HepG2 (cell line): ENCODE data around the gene F12. TPM values are rescaled to one million over a fixed set of nuclear protein-coding genes. Genes with fewer than 3 reads are reported as not detected.

Source experiments
- ETV5 ChIP-seq: IDR thresholded peaks from 2 replicates; pipeline ENCODE4 v1.6.1; 2018; ENCODE audit warnings: missing biosample characterization, missing genetic modification reagents, inconsistent platforms, borderline replicate concordance
- FOSL2 ChIP-seq: sonication (generic); formaldehyde crosslinking; IDR thresholded peaks from 2 replicates; pipeline ENCODE4 v1.4.0; 2020; ENCODE audit warnings: missing genetic modification reagents
- FOXA3 ChIP-seq: IDR thresholded peaks from 2 replicates; pipeline ENCODE4 v1.6.1; 2016; ENCODE audit warnings: missing genetic modification reagents, missing compliant biosample characterization
- GPBP1L1 ChIP-seq: sonication (generic); formaldehyde crosslinking; IDR thresholded peaks from 2 replicates; pipeline ENCODE4 v1.5.0; 2020; ENCODE audit warnings: mild to moderate bottlenecking, missing genetic modification reagents
- HIC2 ChIP-seq: sonication (generic); formaldehyde crosslinking; IDR thresholded peaks from 2 replicates; pipeline ENCODE4 v1.9.0; 2022; ENCODE audit warnings: low read depth, missing genetic modification reagents
- IRF2 ChIP-seq: IDR thresholded peaks from 2 replicates; pipeline ENCODE4 v1.6.1; 2018; ENCODE audit warnings: missing genetic modification reagents, missing compliant biosample characterization
- MLLT10 ChIP-seq: sonication (generic); formaldehyde crosslinking; IDR thresholded peaks from 2 replicates; pipeline ENCODE4 v1.4.0; 2020; ENCODE audit warnings: missing genetic modification reagents
- NRL ChIP-seq: sonication (generic); formaldehyde crosslinking; IDR thresholded peaks from 2 replicates; pipeline ENCODE4 v1.5.0; 2020; ENCODE audit warnings: missing genetic modification reagents, mild to moderate bottlenecking, moderate library complexity, borderline replicate concordance
- PHF21A ChIP-seq: sonication (generic); formaldehyde crosslinking; IDR thresholded peaks from 2 replicates; pipeline ENCODE4 v1.5.0; 2020; ENCODE audit warnings: mild to moderate bottlenecking, missing genetic modification reagents
- POLR2A ChIP-seq, 2 experiments: IDR thresholded peaks; 2 replicates each; pipeline ENCODE4 v1.6.1; 2011; ENCODE audit warnings: low read depth in 2 of 2, low read length in 2 of 2, mild to moderate bottlenecking in 1 of 2, moderate library complexity in 1 of 2; ENCODE audit not compliant: insufficient read depth in 1 of 2
- PRPF4 ChIP-seq: fragments of 200-400 bp; formaldehyde crosslinking; IDR thresholded peaks from 2 replicates; pipeline ENCODE4 v1.6.1; 2016; ENCODE audit warnings: low read length, low read depth; ENCODE audit not compliant: poor library complexity, severe bottlenecking
- RBFOX2 ChIP-seq: fragments of 200-400 bp; formaldehyde crosslinking; IDR thresholded peaks from 2 replicates; pipeline ENCODE4 v1.6.1; 2017; ENCODE audit warnings: low read depth, mild to moderate bottlenecking, low read length
- SALL2 ChIP-seq: sonication (generic); formaldehyde crosslinking; IDR thresholded peaks from 2 replicates; pipeline ENCODE4 v1.8.1; 2023; ENCODE audit warnings: mild to moderate bottlenecking, missing genetic modification reagents, inconsistent platforms
- SKI ChIP-seq: fragments of 450-650 bp; IDR thresholded peaks from one replicate; pipeline ENCODE4 v1.6.1; 2018; ENCODE audit warnings: mild to moderate bottlenecking; ENCODE audit not compliant: partially characterized antibody
- SMC3 ChIP-seq: IDR thresholded peaks from 2 replicates; pipeline ENCODE4 v1.6.1; 2011; ENCODE audit warnings: low read length, improper control_type of control experiment
- SRF ChIP-seq: IDR thresholded peaks from 2 replicates; pipeline ENCODE4 v1.6.1; 2011; ENCODE audit warnings: mild to moderate bottlenecking, low read depth, low read length, moderate library complexity
- TARDBP ChIP-seq: sonication (generic); formaldehyde crosslinking; IDR thresholded peaks from 2 replicates; pipeline ENCODE4 v1.8.0; 2022; ENCODE audit warnings: mild to moderate bottlenecking, missing genetic modification reagents
- XRCC5 ChIP-seq: fragments of 200-400 bp; formaldehyde crosslinking; optimal IDR thresholded peaks from 2 replicates; pipeline ENCODE3; 2017; ENCODE audit warnings: mild to moderate bottlenecking, low read length
- ZBTB21 ChIP-seq: sonication (generic); formaldehyde crosslinking; IDR thresholded peaks from 2 replicates; pipeline ENCODE4 v1.4.0; 2020; ENCODE audit warnings: missing genetic modification reagents
- ZMYM3 ChIP-seq: sonication (generic); formaldehyde crosslinking; IDR thresholded peaks from 2 replicates; pipeline ENCODE4 v1.5.1; 2020; ENCODE audit warnings: mild to moderate bottlenecking, missing genetic modification reagents
- ZNF205 ChIP-seq: IDR thresholded peaks from 2 replicates; pipeline ENCODE4 v1.6.1; 2018; ENCODE audit warnings: missing biosample characterization, missing genetic modification reagents
- ZNF317 ChIP-seq: sonication (generic); formaldehyde crosslinking; IDR thresholded peaks from 2 replicates; pipeline ENCODE4 v1.5.0; 2020; ENCODE audit warnings: mild to moderate bottlenecking, missing genetic modification reagents
- ZNF331 ChIP-seq: sonication (generic); formaldehyde crosslinking; IDR thresholded peaks from 2 replicates; pipeline ENCODE4 v1.4.0; 2020; ENCODE audit warnings: missing genetic modification reagents
- ZNF652 ChIP-seq: IDR thresholded peaks from 2 replicates; pipeline ENCODE4 v1.6.1; 2016; ENCODE audit warnings: low read depth, borderline replicate concordance
- ZNF816 ChIP-seq: sonication (generic); formaldehyde crosslinking; IDR thresholded peaks from 2 replicates; pipeline ENCODE4 v1.8.0; 2022; ENCODE audit warnings: missing genetic modification reagents, mild to moderate bottlenecking, borderline replicate concordance
- ZNF841 ChIP-seq: sonication (generic); formaldehyde crosslinking; IDR thresholded peaks from 2 replicates; pipeline ENCODE4 v1.8.1; 2023; ENCODE audit warnings: missing genetic modification reagents, borderline replicate concordance
- polyA plus RNA-seq, 8 experiments: library from polyadenylated mRNA; depleted of rRNA in 3 of 8; stranded (reverse) in 7 of 8; unstranded in 1 of 8; fragments of >200 nt; fragmentation: Illumina TruSeq in 4 of 8; extraction: Trizol in 4 of 8; gene quantifications; 2 replicates each; pipeline versions ENCODE4 v1.2.1 to v1.2.3, GENCODE V29; 2011 to 2016; ENCODE audit warnings: low read depth in 4 of 8, missing spikeins in 1 of 8, mixed read lengths in 1 of 8; ENCODE audit not compliant: insufficient read depth in 1 of 8
- total RNA-seq, 5 experiments: library from RNA; depleted of rRNA; stranded (reverse); fragments of >200 nt; fragmentation: Illumina TruSeq; extraction: Trizol; gene quantifications; 2 replicates each; pipeline ENCODE4 v1.2.3, GENCODE V29; 2016; ENCODE audit warnings: low read depth in 1 of 5
- TF ChIP-seq, protein P1 (sequence below): sonication (generic); formaldehyde crosslinking; IDR thresholded peaks from 2 replicates; pipeline ENCODE4 v1.4.0; 2020; ENCODE audit warnings: missing genetic modification reagents, mild to moderate bottlenecking, borderline replicate concordance

Gene F12
- total and polyA plus RNA-seq, 2 of the 13 experiments (the other 11 are each of a cell fraction or from before 2014, with no cell fraction given), result 2.5 to 3.0 TPM

DNA sequence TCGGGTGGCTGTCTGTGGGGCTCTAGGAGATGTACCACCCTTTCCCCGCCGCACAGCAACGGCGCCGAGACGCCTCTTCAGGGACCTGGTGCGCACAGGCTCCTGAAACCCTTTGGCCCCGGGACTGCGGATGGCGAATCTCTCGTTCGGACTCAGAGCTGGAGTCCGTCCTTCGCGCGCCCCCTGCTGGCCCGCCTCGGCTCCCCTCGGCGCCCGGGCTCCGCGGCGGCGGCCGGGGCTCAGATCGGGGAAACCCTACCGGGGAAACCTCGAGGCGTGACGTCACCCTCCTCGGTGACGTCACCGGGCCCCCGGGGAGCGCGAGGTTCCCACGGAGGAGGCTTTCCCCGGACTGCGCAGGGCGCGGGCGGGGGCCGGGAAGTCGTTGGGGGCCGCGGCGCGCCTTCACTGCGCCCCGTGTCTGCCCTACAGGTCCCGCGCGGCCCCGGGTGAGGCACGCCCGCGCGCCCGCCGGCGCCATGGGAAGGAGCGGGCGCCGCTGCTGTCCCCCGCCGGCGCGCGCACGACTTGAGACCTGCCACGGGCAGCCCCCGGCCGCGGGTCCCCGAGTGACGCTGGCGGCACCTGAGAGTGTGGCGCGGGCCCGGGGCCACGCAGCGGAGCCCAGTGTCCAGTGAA, 45.2 kb upstream of the F12 start (continued):
- TF ChIP-seq HIC2 (no peak), ZNF205 (CRISPR knock-in tag) (no peak), SKI (peak; percentile 52), TARDBP (CRISPR knock-in tag) (no peak), POLR2A (IDR thresholded peaks at IDR 0.05; ENCODE audit: insufficient read depth in 1 of 2, low read depth in 2 of 2, low read length in 2 of 2) (0 out of 4 replicates have a peak, but pooled peaks of 1 of the 2 experiments have one; percentile 23), ETV5 (CRISPR knock-in tag) (peak; percentile 49; the same call in 1 of the 2 replicates), FOSL2 (CRISPR knock-in tag) (peak; percentile 61), ZNF816 (CRISPR knock-in tag) (no peak), FOXA3 (peak; percentile 32), ZNF841 (no peak), ZBTB21 (CRISPR knock-in tag) (peak; percentile 92), GPBP1L1 (no peak), PRPF4 (no peak), MLLT10 (CRISPR knock-in tag) (no peak), SRF (no peak), SMC3 (peak; percentile 50; the same call in 1 of the 2 replicates), SALL2 (0 out of 2 replicates have a peak, but pooled peaks have one; percentile 4), IRF2 (CRISPR knock-in tag) (no peak; the same call in none of the 2 replicates), ZNF331 (CRISPR knock-in tag) (0 out of 2 replicates have a peak, but pooled peaks have one; percentile 24), ZNF317 (CRISPR knock-in tag) (no peak), ZMYM3 (CRISPR knock-in tag) (no peak), ZNF652 (CRISPR knock-in tag) (0 out of 2 replicates have a peak, but pooled peaks have one; percentile 20), RBFOX2 (peak; percentile 47), XRCC5 (peak; percentile 96), PHF21A (peak; percentile 38), NRL (CRISPR knock-in tag) (no peak; the same call in 1 of the 2 replicates)
- TF ChIP-seq, protein P1, sequence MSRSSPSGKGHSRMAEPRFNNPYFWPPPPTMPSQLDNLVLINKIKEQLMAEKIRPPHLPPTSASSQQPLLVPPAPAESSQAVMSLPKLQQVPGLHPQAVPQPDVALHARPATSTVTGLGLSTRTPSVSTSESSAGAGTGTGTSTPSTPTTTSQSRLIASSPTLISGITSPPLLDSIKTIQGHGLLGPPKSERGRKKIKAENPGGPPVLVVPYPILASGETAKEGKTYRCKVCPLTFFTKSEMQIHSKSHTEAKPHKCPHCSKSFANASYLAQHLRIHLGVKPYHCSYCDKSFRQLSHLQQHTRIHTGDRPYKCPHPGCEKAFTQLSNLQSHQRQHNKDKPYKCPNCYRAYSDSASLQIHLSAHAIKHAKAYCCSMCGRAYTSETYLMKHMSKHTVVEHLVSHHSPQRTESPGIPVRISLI (CRISPR knock-in tag), result no peak
